Keratinocyte (primary cell): Measurements from ENCODE around the gene HID1. TPM values are rescaled to one million over a fixed set of nuclear protein-coding genes. Genes with fewer than 3 reads are reported as not detected.

Experiments
- DNase-seq: peaks from one replicate; pipeline ENCODE4 v3.0.0-alpha.2; 2011; ENCODE audit warnings: low read depth, missing footprints, low spot score
- FAIRE-seq: peaks from 2 replicates; lab custom pipeline; 2011; peaks lifted over from hg19 to GRCh38; lab: Jason Lieb, UNC
- H2AFZ ChIP-seq: 2 replicates; pipeline ENCODE4 v1.6.0; 2012; ENCODE audit warnings: low read length, control low read depth, inconsistent platforms; ENCODE audit not compliant: control insufficient read depth
- H3K27ac ChIP-seq: 2 replicates; pipeline ENCODE4 v1.5.1; 2011; ENCODE audit warnings: low read length; ENCODE audit not compliant: control insufficient read depth, insufficient read depth
- H3K27me3 ChIP-seq: 3 replicates; pipeline ENCODE4 v1.6.0; 2011; ENCODE audit warnings: low read length; ENCODE audit not compliant: control insufficient read depth, insufficient read depth; ENCODE audit errors: extremely low read depth
- H3K36me3 ChIP-seq, 2 experiments: 2 replicates in 1 of 2; 3 replicates in 1 of 2; pipeline ENCODE4 v1.5.1; 2011; ENCODE audit warnings: low read length in 2 of 2, mild to moderate bottlenecking in 1 of 2; ENCODE audit not compliant: control insufficient read depth in 2 of 2, insufficient read depth in 2 of 2; ENCODE audit errors: extremely low read depth in 1 of 2
- H3K4me1 ChIP-seq: 3 replicates; pipeline ENCODE4 v1.5.1; 2011; ENCODE audit warnings: low read length; ENCODE audit not compliant: control insufficient read depth, insufficient read depth; ENCODE audit errors: extremely low read depth
- H3K4me2 ChIP-seq: 3 replicates; pipeline ENCODE4 v1.6.0; 2011; ENCODE audit warnings: low read depth, low read length; ENCODE audit not compliant: control insufficient read depth, insufficient read depth; ENCODE audit errors: extremely low read depth
- H3K4me3 ChIP-seq, 3 experiments: fragments of 200-600 bp in 1 of 3; sonication (generic) in 1 of 3; 2 replicates in 2 of 3; 3 replicates in 1 of 3; pipeline ENCODE4 v1.5.1; 2011 to 2016; ENCODE audit warnings: low read length in 3 of 3, mild to moderate bottlenecking in 3 of 3, control low read depth in 2 of 3, inconsistent platforms in 1 of 3, low read depth in 1 of 3, mixed read lengths in 1 of 3, mixed run types in 1 of 3, moderate library complexity in 1 of 3; ENCODE audit not compliant: control insufficient read depth in 2 of 3, insufficient read depth in 2 of 3; ENCODE audit errors: extremely low read depth in 1 of 3
- H3K79me2 ChIP-seq: 2 replicates; pipeline ENCODE4 v1.6.0; 2012; ENCODE audit warnings: low read length; ENCODE audit not compliant: control insufficient read depth, insufficient read depth
- H3K9ac ChIP-seq: 3 replicates; pipeline ENCODE4 v1.6.0; 2011; ENCODE audit warnings: low read length; ENCODE audit not compliant: control insufficient read depth, insufficient read depth; ENCODE audit errors: extremely low read depth
- H3K9me1 ChIP-seq: 3 replicates; pipeline ENCODE4 v1.6.0; 2011; ENCODE audit warnings: low read length; ENCODE audit not compliant: control insufficient read depth, insufficient read depth; ENCODE audit errors: extremely low read depth
- H3K9me3 ChIP-seq: 2 replicates; pipeline ENCODE4 v1.5.1; 2012; ENCODE audit warnings: low read depth, low read length; ENCODE audit not compliant: control insufficient read depth
- H4K20me1 ChIP-seq: 3 replicates; pipeline ENCODE4 v1.6.0; 2011; ENCODE audit warnings: low read length; ENCODE audit not compliant: control insufficient read depth, insufficient read depth; ENCODE audit errors: extremely low read depth
- EZH2 ChIP-seq: IDR thresholded peaks from one replicate; pipeline ENCODE4 v1.6.1; 2012; ENCODE audit warnings: inconsistent platforms, mild to moderate bottlenecking, low read length, moderate library complexity
- dilution Hi-C: fragments of 300-500 bp; cut with MboI; formaldehyde crosslinking; loops from one replicate; pipeline ENCODE4 v1.7.0; 2020; ENCODE audit warnings: low sequenced_read_pairs; ENCODE audit not compliant: extremely low pct_ligation_motif_present
- polyA plus RNA-seq, 5 experiments: library from polyadenylated mRNA; depleted of rRNA in 3 of 5; stranded (reverse) in 3 of 5; stranded (forward) in 1 of 5; unstranded in 1 of 5; fragments of >200 nt; gene quantifications; 1 replicate in 1 of 5; 2 replicates in 3 of 5; 3 replicates in 1 of 5; pipeline versions ENCODE4 v1.2.1 to v1.2.3, GENCODE V29; 2011 to 2012; ENCODE audit warnings: missing spikeins in 2 of 5, low read depth in 1 of 5, low replicate concordance in 1 of 5
- TF ChIP-seq, protein P1 (sequence below), 3 experiments: IDR thresholded peaks in 1 of 3; conservative IDR thresholded peaks in 1 of 3; optimal IDR thresholded peaks in 1 of 3; 2 replicates in 2 of 3; 3 replicates in 1 of 3; pipeline versions ENCODE3 to v1.5.1; 2011; ENCODE audit warnings: low read length in 3 of 3, mild to moderate bottlenecking in 3 of 3, moderate library complexity in 2 of 3, control low read depth in 1 of 3, inconsistent platforms in 1 of 3; ENCODE audit not compliant: insufficient read depth in 2 of 3; ENCODE audit errors: extremely low read depth in 1 of 3

The HID1 gene
- polyA plus RNA-seq, 1 donor (not counting 4 experiments of a cell fraction or from before 2014, with no cell fraction given), result 0.33 TPM

DNA sequence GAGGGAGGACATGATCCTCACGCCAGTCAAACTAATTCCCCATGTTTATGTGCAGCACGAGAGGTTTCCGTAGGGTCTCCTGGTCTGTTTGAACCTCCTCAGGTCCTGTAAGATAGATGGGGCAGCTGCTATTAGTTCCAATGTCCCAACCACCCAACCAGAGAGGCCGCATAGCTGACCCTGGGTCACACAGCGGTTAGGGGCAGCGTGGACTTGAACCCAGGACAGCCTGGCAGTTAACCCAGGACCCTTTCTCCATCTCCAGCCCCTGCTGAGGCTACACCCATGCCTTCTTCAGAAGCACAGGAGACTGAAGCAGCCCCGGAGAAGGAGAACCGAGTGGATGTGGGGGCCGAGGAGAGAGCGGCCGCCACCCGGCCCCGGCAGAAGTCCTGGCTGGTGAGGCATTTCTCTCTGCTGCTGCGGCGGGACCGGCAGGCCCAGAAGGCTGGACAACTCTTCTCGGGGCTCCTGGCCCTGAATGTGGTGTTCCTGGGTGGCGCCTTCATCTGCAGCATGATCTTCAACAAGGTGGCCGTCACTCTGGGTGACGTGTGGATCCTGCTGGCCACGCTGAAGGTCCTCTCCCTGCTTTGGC lies 31.3 kb downstream of the HID1 start:
- peaks cover 20% of the 10 kb centered on the region for H3K27me3 ChIP-seq
- dilution Hi-C loops, result no loop called here
- FAIRE-seq, result no peak
- no peak overlapping the region for H3K4me3 ChIP-seq
- peaks cover 19% of the 10 kb centered on the region for H3K4me1 ChIP-seq
- H3K79me2 ChIP-seq, result no peaks in the 10 kb centered on the region
- H3K36me3 ChIP-seq, result no peaks in the 10 kb centered on the region
- H4K20me1 ChIP-seq, result no peaks in the 10 kb centered on the region
- H2AFZ ChIP-seq, result no peak overlapping the region
- no peaks in the 10 kb centered on the region for H3K9me1 ChIP-seq
- no peak overlapping the region for H3K27ac ChIP-seq
- H3K9me3 ChIP-seq, result no peaks in the 10 kb centered on the region
- H3K9ac ChIP-seq, result no peak overlapping the region
- no peak overlapping the region for H3K4me2 ChIP-seq
- TF ChIP-seq, protein P1, sequence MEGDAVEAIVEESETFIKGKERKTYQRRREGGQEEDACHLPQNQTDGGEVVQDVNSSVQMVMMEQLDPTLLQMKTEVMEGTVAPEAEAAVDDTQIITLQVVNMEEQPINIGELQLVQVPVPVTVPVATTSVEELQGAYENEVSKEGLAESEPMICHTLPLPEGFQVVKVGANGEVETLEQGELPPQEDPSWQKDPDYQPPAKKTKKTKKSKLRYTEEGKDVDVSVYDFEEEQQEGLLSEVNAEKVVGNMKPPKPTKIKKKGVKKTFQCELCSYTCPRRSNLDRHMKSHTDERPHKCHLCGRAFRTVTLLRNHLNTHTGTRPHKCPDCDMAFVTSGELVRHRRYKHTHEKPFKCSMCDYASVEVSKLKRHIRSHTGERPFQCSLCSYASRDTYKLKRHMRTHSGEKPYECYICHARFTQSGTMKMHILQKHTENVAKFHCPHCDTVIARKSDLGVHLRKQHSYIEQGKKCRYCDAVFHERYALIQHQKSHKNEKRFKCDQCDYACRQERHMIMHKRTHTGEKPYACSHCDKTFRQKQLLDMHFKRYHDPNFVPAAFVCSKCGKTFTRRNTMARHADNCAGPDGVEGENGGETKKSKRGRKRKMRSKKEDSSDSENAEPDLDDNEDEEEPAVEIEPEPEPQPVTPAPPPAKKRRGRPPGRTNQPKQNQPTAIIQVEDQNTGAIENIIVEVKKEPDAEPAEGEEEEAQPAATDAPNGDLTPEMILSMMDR (optimal IDR thresholded peaks at IDR 0.05 in 1 of 3, IDR thresholded peaks at IDR 0.05 in 1 of 3, conservative IDR thresholded peaks at IDR 0.05 in 1 of 3; ENCODE audit: extremely low read depth in 1 of 3, insufficient read depth in 2 of 3, low read length in 3 of 3), result no peak
- TF ChIP-seq EZH2, result no peak
- no peak for DNase-seq

GRCh38 chr17:74939534-74939933 lies 33.0 kb downstream of the HID1 start:
- H3K4me2 ChIP-seq, result no peak overlapping the region
- H3K9ac ChIP-seq, result no peak overlapping the region

More at GRCh38 chr17:74939534-74939933, 33.0 kb downstream of the HID1 start:
- dilution Hi-C loops, result no loop called here
- H3K9me3 ChIP-seq, result no peaks in the 10 kb centered on the region
- H3K4me3 ChIP-seq, result no peak overlapping the region
- no peak for DNase-seq
- no peak for TF ChIP-seq EZH2
- TF ChIP-seq, protein P1 (optimal IDR thresholded peaks at IDR 0.05 in 1 of 3, IDR thresholded peaks at IDR 0.05 in 1 of 3, conservative IDR thresholded peaks at IDR 0.05 in 1 of 3; ENCODE audit: extremely low read depth in 1 of 3, insufficient read depth in 2 of 3, low read length in 3 of 3), result no peak
- no peak for FAIRE-seq
- H3K9me1 ChIP-seq, result no peaks in the 10 kb centered on the region
- no peak overlapping the region for H3K27ac ChIP-seq
- H3K79me2 ChIP-seq, result no peaks in the 10 kb centered on the region
- H4K20me1 ChIP-seq, result no peaks in the 10 kb centered on the region
- peaks cover 15% of the 10 kb centered on the region for H3K4me1 ChIP-seq
- no peaks in the 10 kb centered on the region for H3K36me3 ChIP-seq
- H2AFZ ChIP-seq, result no peak overlapping the region
- H3K27me3 ChIP-seq, result peaks cover 32% of the 10 kb centered on the region
